ENCODE results near the gene IL4.
"Not testable (repeated sequence)": the region's sequence is repeated elsewhere in the genome, so short reads cannot be mapped to it uniquely, and the experiment has no call there.

IL4 gene

GRCh38 chr5:132681983-132682382 is 8.2 kb downstream of the IL4 start:
- Histone ChIP-seq H3K27ac (ENCODE audit: insufficient read depth, low read depth, low read length, poor library complexity, severe bottlenecking) (no peak overlapping the region), H3K4me1 (ENCODE audit: control insufficient read depth, insufficient read depth, low read length) (no peaks in the 10 kb centered on the region), H3K4me3 (ENCODE audit: insufficient read depth, low read depth, low read length) (no peak overlapping the region), H3K27me3 (ENCODE audit: control insufficient read depth, insufficient read depth, low read length, poor library complexity, severe bottlenecking) (no peaks in the 10 kb centered on the region), H3K36me3 (ENCODE audit: control insufficient read depth, insufficient read depth, low read length) (no peaks in the 10 kb centered on the region), H3K9me3 (ENCODE audit: control insufficient read depth, low read length) (no peaks in the 10 kb centered on the region)
- WGBS, 2 experiments, result 93 to 96% methylated on average over 4 of the region's 4 CpGs

DNA sequence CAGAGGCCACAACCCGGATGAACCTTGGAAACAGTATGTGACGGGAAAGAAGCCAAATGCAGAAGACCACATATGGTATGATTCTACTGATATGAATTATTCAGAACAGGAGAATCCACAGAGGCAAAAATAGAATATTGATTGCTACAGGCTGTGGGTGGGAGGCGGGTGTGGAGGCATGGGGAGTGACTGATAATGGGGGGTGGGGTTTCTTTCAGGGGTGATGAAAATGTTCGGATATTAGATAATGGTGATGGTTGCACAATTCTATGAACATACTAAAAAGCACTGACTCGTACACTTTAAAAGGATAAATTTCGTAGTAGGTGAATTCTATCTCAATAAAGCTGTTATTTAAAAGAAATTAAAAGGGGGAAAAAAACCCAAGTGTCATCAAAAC is 10.7 kb downstream of the IL4 start:
- no peaks in the 10 kb centered on the region for H3K9me3 ChIP-seq (ENCODE audit: control insufficient read depth, low read length)
- no peak overlapping the region for H3K4me3 ChIP-seq (ENCODE audit: insufficient read depth, low read depth, low read length)
- H3K27me3 ChIP-seq (ENCODE audit: control insufficient read depth, insufficient read depth, low read length, poor library complexity, severe bottlenecking), result no peaks in the 10 kb centered on the region
- no peaks in the 10 kb centered on the region for H3K4me1 ChIP-seq (ENCODE audit: control insufficient read depth, insufficient read depth, low read length)
- H3K27ac ChIP-seq (ENCODE audit: insufficient read depth, low read depth, low read length, poor library complexity, severe bottlenecking), result no peak overlapping the region
- H3K36me3 ChIP-seq (ENCODE audit: control insufficient read depth, insufficient read depth, low read length), result no peaks in the 10 kb centered on the region
- WGBS, 2 experiments, result 94 to 96% methylated on average over 6 of the region's 6 CpGs

DNA sequence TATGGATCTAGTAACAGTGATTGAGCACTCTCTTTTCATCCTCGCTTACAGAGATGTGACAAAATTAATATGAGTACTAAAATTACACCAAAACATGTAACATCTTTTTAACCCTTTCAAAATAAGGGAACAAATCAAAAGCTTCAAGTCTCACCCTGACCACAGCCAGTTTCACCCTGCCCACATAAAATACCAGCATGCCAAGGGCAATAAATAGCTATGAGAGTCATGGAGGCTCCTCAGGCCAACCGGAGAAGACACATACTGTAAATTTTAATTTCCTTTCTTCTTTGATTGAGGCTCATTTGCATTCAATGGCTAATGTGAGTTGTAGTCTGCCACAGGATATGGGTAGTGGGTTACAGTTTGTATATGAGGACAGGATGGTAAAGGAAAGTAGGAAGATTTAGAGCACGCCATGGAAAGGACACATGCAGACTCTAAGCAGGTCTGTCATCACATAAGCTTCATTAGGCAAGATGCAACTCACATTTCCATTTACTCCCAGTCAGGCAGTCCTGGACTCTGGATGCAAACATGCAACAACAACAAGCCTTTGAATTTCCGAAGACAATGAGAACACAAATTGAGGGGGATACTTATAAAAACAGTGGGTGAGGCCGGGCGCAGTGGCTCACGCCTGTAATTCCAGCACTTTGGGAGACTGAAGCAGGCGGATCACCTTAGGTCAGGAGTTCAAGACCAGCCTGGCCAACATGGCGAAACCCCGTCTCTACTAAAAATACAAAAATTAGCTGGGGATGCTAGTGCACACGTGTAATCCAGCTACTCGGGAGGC is 11.3 kb downstream of the IL4 start:
- H3K4me1 ChIP-seq (ENCODE audit: control insufficient read depth, insufficient read depth, low read length), result no peaks in the 10 kb centered on the region
- no peaks in the 10 kb centered on the region for H3K27me3 ChIP-seq (ENCODE audit: control insufficient read depth, insufficient read depth, low read length, poor library complexity, severe bottlenecking)
- H3K4me3 ChIP-seq (ENCODE audit: insufficient read depth, low read depth, low read length), result no peak overlapping the region
- WGBS, 2 experiments, result 91 to 95% methylated on average over 11 of the region's 12 CpGs
- no peaks in the 10 kb centered on the region for H3K36me3 ChIP-seq (ENCODE audit: control insufficient read depth, insufficient read depth, low read length)
- H3K9me3 ChIP-seq (ENCODE audit: control insufficient read depth, low read length), result no peaks in the 10 kb centered on the region
- no peak overlapping the region for H3K27ac ChIP-seq (ENCODE audit: insufficient read depth, low read depth, low read length, poor library complexity, severe bottlenecking)

DNA sequence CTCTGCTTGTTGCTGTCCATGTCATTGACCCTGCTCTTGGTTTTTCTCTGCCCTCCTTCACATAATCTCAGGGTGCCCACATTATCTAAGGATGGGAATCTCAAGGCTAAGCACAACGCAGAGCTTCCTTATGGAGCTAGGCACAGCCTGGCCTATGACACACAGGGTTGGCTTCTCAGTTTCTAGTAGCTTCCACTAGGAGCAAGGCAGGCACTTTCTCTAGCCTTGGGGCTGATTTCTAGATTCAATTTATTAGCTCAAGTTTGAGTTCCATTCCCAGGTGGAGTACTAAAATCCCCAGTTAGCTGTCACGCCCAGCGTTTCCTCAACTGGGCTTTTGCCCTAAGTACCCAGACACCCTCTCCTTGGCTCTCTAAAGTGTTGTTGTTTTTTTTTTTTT is 12.4 kb downstream of the IL4 start:
- Histone ChIP-seq H3K27ac (ENCODE audit: insufficient read depth, low read depth, low read length, poor library complexity, severe bottlenecking) (no peak overlapping the region), H3K36me3 (ENCODE audit: control insufficient read depth, insufficient read depth, low read length) (no peaks in the 10 kb centered on the region), H3K4me3 (ENCODE audit: insufficient read depth, low read depth, low read length) (no peak overlapping the region), H3K27me3 (ENCODE audit: control insufficient read depth, insufficient read depth, low read length, poor library complexity, severe bottlenecking) (no peaks in the 10 kb centered on the region), H3K9me3 (ENCODE audit: control insufficient read depth, low read length) (no peaks in the 10 kb centered on the region), H3K4me1 (ENCODE audit: control insufficient read depth, insufficient read depth, low read length) (no peaks in the 10 kb centered on the region)
- 89 to 98% methylated on average over 3 of the region's 3 CpGs for WGBS, 2 experiments

DNA sequence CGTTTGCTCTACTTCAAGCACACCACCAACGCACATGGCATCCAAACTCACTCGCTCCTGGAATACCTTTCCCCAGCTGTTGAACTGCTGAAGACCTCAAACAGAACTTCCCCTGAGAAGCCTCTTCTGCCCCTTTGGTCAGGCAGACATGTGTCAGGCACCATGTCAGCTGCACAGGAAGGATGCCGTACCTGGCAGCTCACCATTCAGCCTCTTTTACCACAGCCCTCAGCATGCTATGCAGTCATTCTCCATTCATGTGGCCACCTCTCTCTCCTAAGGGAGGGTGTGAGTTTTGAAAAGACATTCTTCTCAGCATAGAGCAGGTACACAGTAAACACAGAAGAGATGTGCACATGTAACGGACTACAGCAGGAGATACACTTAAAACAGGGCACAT is 14.2 kb downstream of the IL4 start:
- Histone ChIP-seq H3K27me3 (ENCODE audit: control insufficient read depth, insufficient read depth, low read length, poor library complexity, severe bottlenecking) (no peaks in the 10 kb centered on the region), H3K4me1 (ENCODE audit: control insufficient read depth, insufficient read depth, low read length) (no peaks in the 10 kb centered on the region), H3K36me3 (ENCODE audit: control insufficient read depth, insufficient read depth, low read length) (no peaks in the 10 kb centered on the region), H3K27ac (ENCODE audit: insufficient read depth, low read depth, low read length, poor library complexity, severe bottlenecking) (no peak overlapping the region), H3K9me3 (ENCODE audit: control insufficient read depth, low read length) (no peaks in the 10 kb centered on the region), H3K4me3 (ENCODE audit: insufficient read depth, low read depth, low read length) (no peak overlapping the region)
- 88 to 93% methylated on average over 5 of the region's 5 CpGs for WGBS, 2 experiments

- H3K4me1 ChIP-seq (ENCODE audit: control insufficient read depth, insufficient read depth, low read length), result no peaks in the 10 kb centered on the region
- 92 to 95% methylated on average over 7 of the region's 7 CpGs for whole genome bisulfite sequencing, 2 experiments
- no peak overlapping the region for H3K4me3 ChIP-seq (ENCODE audit: insufficient read depth, low read depth, low read length)
- H3K36me3 ChIP-seq (ENCODE audit: control insufficient read depth, insufficient read depth, low read length), result no peaks in the 10 kb centered on the region
- no peak overlapping the region for H3K27ac ChIP-seq (ENCODE audit: insufficient read depth, low read depth, low read length, poor library complexity, severe bottlenecking)
- H3K9me3 ChIP-seq (ENCODE audit: control insufficient read depth, low read length), result no peaks in the 10 kb centered on the region
- no peaks in the 10 kb centered on the region for H3K27me3 ChIP-seq (ENCODE audit: control insufficient read depth, insufficient read depth, low read length, poor library complexity, severe bottlenecking)
These were observed 14.9 kb downstream of the IL4 start for GRCh38 chr5:132688536-132689339.

- H3K36me3 ChIP-seq (ENCODE audit: control insufficient read depth, insufficient read depth, low read length), result no peaks in the 10 kb centered on the region
- no peaks in the 10 kb centered on the region for H3K9me3 ChIP-seq (ENCODE audit: control insufficient read depth, low read length)
- H3K27ac ChIP-seq (ENCODE audit: insufficient read depth, low read depth, low read length, poor library complexity, severe bottlenecking), result no peak overlapping the region
- WGBS, 2 experiments, result 88 to 90% methylated on average over 6 to 7 of the region's 7 CpGs
- no peaks in the 10 kb centered on the region for H3K4me1 ChIP-seq (ENCODE audit: control insufficient read depth, insufficient read depth, low read length)
- no peak overlapping the region for H3K4me3 ChIP-seq (ENCODE audit: insufficient read depth, low read depth, low read length)
- no peaks in the 10 kb centered on the region for H3K27me3 ChIP-seq (ENCODE audit: control insufficient read depth, insufficient read depth, low read length, poor library complexity, severe bottlenecking)
These were observed 15.7 kb downstream of the IL4 start for GRCh38 chr5:132689513-132689912.

DNA sequence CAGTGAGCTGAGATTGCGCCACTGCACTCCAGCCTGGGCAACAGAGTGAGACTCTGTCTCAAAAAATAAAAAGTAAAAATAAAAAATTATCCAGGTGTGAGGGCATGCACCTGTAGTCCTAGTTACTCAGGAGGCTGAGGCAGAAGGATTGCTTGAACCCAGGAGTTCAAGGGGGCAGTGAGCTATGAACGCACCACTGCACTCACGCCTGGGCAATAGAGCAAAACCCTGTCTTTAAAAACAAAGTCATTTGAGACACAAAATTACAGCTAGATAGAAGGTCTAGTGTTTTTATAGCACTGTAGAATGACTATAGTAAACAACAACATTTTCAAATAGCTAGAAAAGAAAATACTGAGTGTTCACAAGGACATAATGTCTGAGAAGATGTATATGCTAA is 16.4 kb downstream of the IL4 start:
- WGBS, 2 experiments, result 91 to 100% methylated on average over 3 of the region's 3 CpGs
- Histone ChIP-seq H3K4me3 (ENCODE audit: insufficient read depth, low read depth, low read length) (no peak overlapping the region), H3K36me3 (ENCODE audit: control insufficient read depth, insufficient read depth, low read length) (no peaks in the 10 kb centered on the region), H3K27ac (ENCODE audit: insufficient read depth, low read depth, low read length, poor library complexity, severe bottlenecking) (no peak overlapping the region), H3K4me1 (ENCODE audit: control insufficient read depth, insufficient read depth, low read length) (no peaks in the 10 kb centered on the region), H3K27me3 (ENCODE audit: control insufficient read depth, insufficient read depth, low read length, poor library complexity, severe bottlenecking) (no peaks in the 10 kb centered on the region), H3K9me3 (ENCODE audit: control insufficient read depth, low read length) (no peaks in the 10 kb centered on the region)

- H3K4me1 ChIP-seq (ENCODE audit: control insufficient read depth, insufficient read depth, low read length); H3K27ac ChIP-seq (ENCODE audit: insufficient read depth, low read depth, low read length, poor library complexity, severe bottlenecking); H3K36me3 ChIP-seq (ENCODE audit: control insufficient read depth, insufficient read depth, low read length); H3K4me3 ChIP-seq (ENCODE audit: insufficient read depth, low read depth, low read length); H3K9me3 ChIP-seq (ENCODE audit: control insufficient read depth, low read length); H3K27me3 ChIP-seq (ENCODE audit: control insufficient read depth, insufficient read depth, low read length, poor library complexity, severe bottlenecking): not testable (repeated sequence)
- 94 to 95% methylated on average over 4 of the region's 5 CpGs for WGBS, 2 experiments
These were observed 18.2 kb downstream of the IL4 start for GRCh38 chr5:132691755-132692631.

DNA sequence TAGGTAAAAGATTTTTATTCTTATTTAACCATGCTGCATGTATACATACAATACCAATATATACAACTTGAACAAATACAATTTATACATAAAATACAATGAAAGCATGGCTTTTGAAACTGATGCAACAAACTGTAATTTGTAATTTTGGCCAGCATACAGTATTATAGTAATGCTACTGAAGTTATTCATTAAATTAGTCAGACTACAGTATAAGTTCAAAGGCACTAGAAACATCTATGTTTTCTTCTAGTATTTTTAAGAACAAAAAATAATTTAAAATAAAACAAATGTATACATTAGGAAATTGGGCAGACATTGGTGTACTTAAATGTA is 18.8 kb downstream of the IL4 start:
- Histone ChIP-seq H3K4me1 (ENCODE audit: control insufficient read depth, insufficient read depth, low read length) (no peaks in the 10 kb centered on the region), H3K36me3 (ENCODE audit: control insufficient read depth, insufficient read depth, low read length) (no peaks in the 10 kb centered on the region), H3K27me3 (ENCODE audit: control insufficient read depth, insufficient read depth, low read length, poor library complexity, severe bottlenecking) (no peaks in the 10 kb centered on the region), H3K4me3 (ENCODE audit: insufficient read depth, low read depth, low read length) (no peak overlapping the region), H3K27ac (ENCODE audit: insufficient read depth, low read depth, low read length, poor library complexity, severe bottlenecking) (no peak overlapping the region), H3K9me3 (ENCODE audit: control insufficient read depth, low read length) (no peaks in the 10 kb centered on the region)
